ENCODE data around the gene MYH14.
"Not testable (repeated sequence)": the region's sequence is repeated elsewhere in the genome, so short reads cannot be mapped to it uniquely, and the experiment has no call there.

The MYH14 gene

DNA sequence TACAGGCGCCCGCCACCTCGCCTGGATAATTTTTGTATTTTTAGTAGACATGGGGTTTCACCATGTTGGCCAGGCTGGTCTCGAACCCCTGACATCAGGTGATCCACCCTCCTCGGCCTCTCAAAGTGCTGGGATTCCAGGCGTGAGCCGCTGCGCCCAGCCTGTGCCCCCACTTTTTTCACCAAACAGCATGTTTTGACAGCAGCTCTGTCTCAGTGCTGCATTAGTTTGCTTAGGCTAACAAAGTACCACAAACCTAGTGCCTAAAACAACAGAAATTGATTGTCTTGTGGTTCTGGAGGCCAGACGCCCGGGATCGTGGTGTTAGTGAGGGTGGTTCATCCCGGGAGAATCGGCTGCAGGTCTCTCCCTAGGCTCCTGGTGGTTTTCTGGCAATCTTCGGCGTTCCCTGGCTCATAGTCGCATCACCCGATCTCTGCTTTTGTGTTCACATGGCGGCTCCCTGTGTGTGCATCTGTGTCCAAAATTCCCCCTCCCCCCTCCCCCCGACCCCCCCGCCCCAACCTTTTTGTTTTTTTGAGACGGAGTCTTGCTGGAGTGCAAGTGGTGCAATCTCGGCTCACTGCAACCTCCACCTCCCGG lies 30.0 kb downstream of the MYH14 start:
- Histone ChIP-seq H3K9me3 (ENCODE audit: insufficient read depth, low read length) (no peaks in the 10 kb centered on the region; the same call in 1 of the 2 replicates), H3K4me3 (ENCODE audit: insufficient read length, low read depth) (no peak overlapping the region), H3K27me3 (ENCODE audit: insufficient read depth, insufficient read length) (peaks cover 6% of the 10 kb centered on the region), H3K36me3 (ENCODE audit: insufficient read depth, insufficient read length, low read length) (no peaks in the 10 kb centered on the region), H3K4me1 (ENCODE audit: insufficient read depth, insufficient read length) (peaks cover 6% of the 10 kb centered on the region), H3K9ac (ENCODE audit: insufficient read length, low read depth) (no peak overlapping the region)
- TF ChIP-seq SUZ12 (IDR thresholded peaks at IDR 0.05; ENCODE audit: extremely low read depth, insufficient read depth, insufficient read length) (no peak), ZNF274 (IDR thresholded peaks at IDR 0.05; ENCODE audit: low read depth, low read length) (no peak), YY1 (IDR thresholded peaks at IDR 0.05; ENCODE audit: insufficient read depth, insufficient read length) (no peak)
- DNase-seq (ENCODE audit: low read depth, low spot score), result no peak

DNA sequence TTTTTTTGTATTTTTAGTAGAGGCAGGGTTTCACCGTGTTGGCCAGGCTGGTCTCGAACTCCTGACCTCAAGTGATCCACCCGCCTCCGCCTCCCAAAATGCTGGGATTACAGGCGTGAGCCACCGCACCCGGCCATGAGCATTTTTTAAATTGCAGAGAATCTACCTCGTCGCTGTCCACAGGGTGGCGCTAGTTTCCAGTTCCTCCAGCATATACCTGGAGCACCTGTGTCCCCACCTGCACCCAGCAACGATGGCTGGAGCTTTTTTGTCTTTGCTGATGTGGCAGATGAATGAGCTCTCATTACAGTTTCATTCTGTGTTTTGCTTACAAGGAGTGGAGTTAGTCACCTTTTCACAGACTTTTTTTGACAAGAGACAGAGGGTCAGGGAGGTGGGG lies 34.1 kb downstream of the MYH14 start:
- not testable (repeated sequence) for H3K4me3 ChIP-seq (ENCODE audit: insufficient read length, low read depth); H3K4me1 ChIP-seq (ENCODE audit: insufficient read depth, insufficient read length); H3K9ac ChIP-seq (ENCODE audit: insufficient read length, low read depth); DNase-seq (ENCODE audit: low read depth, low spot score); H3K27me3 ChIP-seq (ENCODE audit: insufficient read depth, insufficient read length); H3K9me3 ChIP-seq (ENCODE audit: insufficient read depth, low read length); H3K36me3 ChIP-seq (ENCODE audit: insufficient read depth, insufficient read length, low read length)

DNA sequence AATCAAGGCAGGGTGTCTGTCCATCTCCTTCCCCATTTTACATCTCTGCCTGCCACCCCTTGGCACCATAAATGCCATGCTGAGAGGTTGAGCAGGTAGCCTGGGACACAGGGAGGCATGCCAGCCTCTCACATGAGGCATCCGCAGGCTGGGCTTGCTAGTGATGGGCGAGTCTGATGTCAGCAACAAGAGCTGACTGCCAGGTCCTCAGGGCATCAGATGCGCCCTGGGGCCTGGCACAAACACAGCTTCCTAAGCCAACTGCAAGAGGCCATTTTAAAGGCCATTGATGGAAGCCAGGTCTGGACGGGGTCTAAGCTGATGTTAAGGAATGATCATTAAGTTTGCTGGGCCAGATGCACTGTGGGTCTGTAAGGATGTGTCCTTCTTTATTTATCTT lies 34.6 kb downstream of the MYH14 start:
- no peak for TF ChIP-seq YY1 (IDR thresholded peaks at IDR 0.05; ENCODE audit: insufficient read depth, insufficient read length)
- no peak for TF ChIP-seq SUZ12 (IDR thresholded peaks at IDR 0.05; ENCODE audit: extremely low read depth, insufficient read depth, insufficient read length)
- TF ChIP-seq ZNF274 (IDR thresholded peaks at IDR 0.05; ENCODE audit: low read depth, low read length), result no peak
- Histone ChIP-seq H3K4me3 (ENCODE audit: insufficient read length, low read depth) (no peak overlapping the region), H3K4me1 (ENCODE audit: insufficient read depth, insufficient read length) (peaks cover 2% of the 10 kb centered on the region), H3K9me3 (ENCODE audit: insufficient read depth, low read length) (no peaks in the 10 kb centered on the region), H3K36me3 (ENCODE audit: insufficient read depth, insufficient read length, low read length) (no peaks in the 10 kb centered on the region), H3K9ac (ENCODE audit: insufficient read length, low read depth) (no peak overlapping the region), H3K27me3 (ENCODE audit: insufficient read depth, insufficient read length) (no peaks in the 10 kb centered on the region)
- DNase-seq (ENCODE audit: low read depth, low spot score), result no peak

DNA sequence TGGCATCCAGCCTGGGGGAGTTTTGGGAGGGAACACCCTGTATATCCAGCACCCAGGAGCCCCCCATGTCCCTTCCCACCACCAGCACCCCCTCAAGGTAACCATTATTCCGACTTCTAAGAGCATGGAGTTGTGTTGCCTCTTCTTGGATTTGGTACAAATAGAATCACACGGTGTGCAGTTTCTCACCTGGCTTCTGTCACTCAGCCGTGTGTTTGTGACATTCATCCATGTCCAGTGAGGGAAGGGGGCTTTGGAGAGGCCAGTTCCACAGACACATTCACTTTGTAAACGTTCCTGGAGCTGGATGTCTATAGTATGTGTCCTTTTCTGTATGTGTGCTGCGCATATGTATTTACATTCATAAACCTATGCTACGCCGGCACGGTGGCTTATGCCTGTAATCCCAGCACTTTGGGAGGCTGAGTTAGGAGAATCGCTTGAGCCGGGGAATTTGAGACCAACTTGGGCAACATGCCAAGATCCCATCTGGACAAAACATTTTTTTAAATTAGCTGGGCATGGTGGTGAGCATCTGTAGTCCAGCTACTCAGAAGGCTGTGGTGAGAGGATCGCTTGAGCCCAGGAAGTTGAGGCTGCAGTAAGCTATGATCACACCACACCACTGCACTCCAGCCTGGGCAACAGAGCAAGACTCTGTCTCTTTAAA lies 36.6 kb downstream of the MYH14 start:
- no peaks in the 10 kb centered on the region for H3K9me3 ChIP-seq (ENCODE audit: insufficient read depth, low read length)
- no peaks in the 10 kb centered on the region for H3K27me3 ChIP-seq (ENCODE audit: insufficient read depth, insufficient read length)
- no peak overlapping the region for H3K9ac ChIP-seq (ENCODE audit: insufficient read length, low read depth)
- TF ChIP-seq ZNF274 (IDR thresholded peaks at IDR 0.05; ENCODE audit: low read depth, low read length) (no peak), SUZ12 (IDR thresholded peaks at IDR 0.05; ENCODE audit: extremely low read depth, insufficient read depth, insufficient read length) (no peak), YY1 (IDR thresholded peaks at IDR 0.05; ENCODE audit: insufficient read depth, insufficient read length) (no peak)
- DNase-seq (ENCODE audit: low read depth, low spot score), result no peak
- no peaks in the 10 kb centered on the region for H3K36me3 ChIP-seq (ENCODE audit: insufficient read depth, insufficient read length, low read length)
- H3K4me3 ChIP-seq (ENCODE audit: insufficient read length, low read depth), result no peak overlapping the region
- peaks cover 4% of the 10 kb centered on the region for H3K4me1 ChIP-seq (ENCODE audit: insufficient read depth, insufficient read length)

DNA sequence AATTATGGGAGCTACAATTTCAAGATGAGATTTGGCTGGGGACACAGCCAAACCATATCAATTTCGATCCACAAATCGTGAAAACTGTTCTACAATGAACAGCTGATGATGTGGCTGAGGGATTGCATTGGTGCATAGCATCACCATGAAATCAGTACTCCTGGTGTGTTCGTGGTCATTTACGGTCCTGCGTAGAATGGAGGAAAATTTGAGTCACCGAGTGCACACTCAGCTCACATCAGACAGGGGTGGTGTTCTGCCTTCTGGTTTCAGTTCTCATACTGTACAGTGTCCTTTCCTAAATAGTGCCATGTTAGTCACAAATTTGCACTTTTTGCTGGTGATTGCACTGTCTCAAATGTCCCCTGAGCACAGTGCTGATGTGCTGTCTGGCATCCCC lies 39.2 kb downstream of the MYH14 start:
- Histone ChIP-seq H3K4me3 (ENCODE audit: insufficient read length, low read depth) (no peak overlapping the region), H3K36me3 (ENCODE audit: insufficient read depth, insufficient read length, low read length) (no peaks in the 10 kb centered on the region), H3K27me3 (ENCODE audit: insufficient read depth, insufficient read length) (no peaks in the 10 kb centered on the region), H3K9ac (ENCODE audit: insufficient read length, low read depth) (no peak overlapping the region), H3K4me1 (ENCODE audit: insufficient read depth, insufficient read length) (peaks cover 2% of the 10 kb centered on the region), H3K9me3 (ENCODE audit: insufficient read depth, low read length) (no peaks in the 10 kb centered on the region)
- no peak for DNase-seq (ENCODE audit: low read depth, low spot score)
- TF ChIP-seq SUZ12 (IDR thresholded peaks at IDR 0.05; ENCODE audit: extremely low read depth, insufficient read depth, insufficient read length) (no peak), ZNF274 (IDR thresholded peaks at IDR 0.05; ENCODE audit: low read depth, low read length) (no peak), YY1 (IDR thresholded peaks at IDR 0.05; ENCODE audit: insufficient read depth, insufficient read length) (no peak)

DNA sequence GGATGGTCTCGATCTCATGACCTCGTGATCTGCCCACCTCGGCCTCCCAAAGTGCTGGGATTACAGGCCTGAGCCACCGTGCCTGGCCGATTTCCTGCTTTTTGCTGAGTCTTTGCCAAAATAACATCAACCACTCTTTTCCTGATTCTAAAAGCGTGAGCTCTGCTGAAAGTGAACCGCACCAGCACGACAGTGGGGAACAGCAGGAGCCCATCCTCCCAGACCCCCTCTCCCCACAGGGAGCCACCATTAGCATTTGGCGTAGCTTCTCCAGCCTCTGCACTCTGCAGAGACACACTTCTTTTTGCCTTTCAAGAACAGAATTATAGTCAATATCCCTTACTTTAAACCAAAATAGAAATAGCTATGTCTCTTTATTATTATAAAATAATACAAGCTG lies 41.3 kb downstream of the MYH14 start:
- DNase-seq (ENCODE audit: low read depth, low spot score), result no peak
- H3K36me3 ChIP-seq (ENCODE audit: insufficient read depth, insufficient read length, low read length), result no peaks in the 10 kb centered on the region
- H3K9ac ChIP-seq (ENCODE audit: insufficient read length, low read depth), result no peak overlapping the region
- no peaks in the 10 kb centered on the region for H3K9me3 ChIP-seq (ENCODE audit: insufficient read depth, low read length)
- no peaks in the 10 kb centered on the region for H3K27me3 ChIP-seq (ENCODE audit: insufficient read depth, insufficient read length)
- TF ChIP-seq YY1 (IDR thresholded peaks at IDR 0.05; ENCODE audit: insufficient read depth, insufficient read length) (no peak), SUZ12 (IDR thresholded peaks at IDR 0.05; ENCODE audit: extremely low read depth, insufficient read depth, insufficient read length) (no peak), ZNF274 (IDR thresholded peaks at IDR 0.05; ENCODE audit: low read depth, low read length) (no peak)
- H3K4me3 ChIP-seq (ENCODE audit: insufficient read length, low read depth), result no peak overlapping the region
- H3K4me1 ChIP-seq (ENCODE audit: insufficient read depth, insufficient read length), result peaks cover 2% of the 10 kb centered on the region

DNA sequence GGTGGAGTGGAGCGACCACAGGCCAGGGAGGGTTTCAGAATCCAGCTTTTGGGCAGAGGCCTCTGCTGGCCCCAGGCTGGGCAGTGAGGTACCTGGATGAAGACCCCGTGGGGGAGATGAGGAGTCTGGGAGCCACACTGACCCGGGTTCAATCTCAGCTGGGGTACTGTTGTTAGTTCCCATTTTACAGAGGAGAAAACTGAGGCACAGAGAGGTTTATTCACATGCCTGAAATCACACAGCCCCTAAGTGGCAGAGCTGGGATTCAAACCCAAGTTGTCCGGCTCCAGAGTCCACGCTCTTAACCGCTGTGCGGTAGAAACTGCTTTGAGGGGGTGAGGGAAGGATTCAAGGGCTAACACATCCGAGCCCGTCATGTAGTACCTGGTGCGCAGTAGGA lies 45.0 kb downstream of the MYH14 start:
- DNase-seq (ENCODE audit: low read depth, low spot score), result no peak
- Histone ChIP-seq H3K9me3 (ENCODE audit: insufficient read depth, low read length) (peaks cover 12% of the 10 kb centered on the region; the same call in 1 of the 2 replicates), H3K4me3 (ENCODE audit: insufficient read length, low read depth) (no peak overlapping the region), H3K27me3 (ENCODE audit: insufficient read depth, insufficient read length) (no peaks in the 10 kb centered on the region), H3K9ac (ENCODE audit: insufficient read length, low read depth) (no peak overlapping the region), H3K36me3 (ENCODE audit: insufficient read depth, insufficient read length, low read length) (no peaks in the 10 kb centered on the region), H3K4me1 (ENCODE audit: insufficient read depth, insufficient read length) (peaks cover 2% of the 10 kb centered on the region)
- TF ChIP-seq ZNF274 (IDR thresholded peaks at IDR 0.05; ENCODE audit: low read depth, low read length) (no peak), YY1 (IDR thresholded peaks at IDR 0.05; ENCODE audit: insufficient read depth, insufficient read length) (no peak), SUZ12 (IDR thresholded peaks at IDR 0.05; ENCODE audit: extremely low read depth, insufficient read depth, insufficient read length) (no peak)

Measured in NT2/D1 (cell line).